Omental fat pad (tissue), 4 donors: Measurements from ENCODE around the gene IGSF9B. TPM values are rescaled to one million over a fixed set of nuclear protein-coding genes. Genes with fewer than 3 reads are reported as not detected.

ENCODE experiments used
- ATAC-seq: fragments of 150-250 bp; one replicate; pipeline ENCODE4 v1.9.1; 2016; ENCODE audit warnings: mild to moderate bottlenecking, moderate library complexity; ENCODE audit not compliant: low FRiP score
- DNase-seq: peaks from one replicate; pipeline ENCODE4 v3.0.0-alpha.2; 2019; ENCODE audit warnings: low spot score
- total RNA-seq, 4 donors: library from RNA; depleted of rRNA; stranded (reverse); fragments of >200 nt; gene quantifications; one replicate each; pipeline ENCODE4 v1.1.0, GENCODE V29; 2016
- TF ChIP-seq, protein P1 (sequence below), 3 donors: fragments of 450-650 bp; IDR thresholded peaks; one replicate each; pipeline ENCODE4 v1.5.1; 2016 to 2017; ENCODE audit warnings: antibody characterized with exemption in 3 of 3, mild to moderate bottlenecking in 3 of 3, moderate library complexity in 2 of 3

The IGSF9B gene
- total RNA-seq, 4 donors from 2014 or later = 2.0 to 29.7 (median 6.6) TPM

DNA sequence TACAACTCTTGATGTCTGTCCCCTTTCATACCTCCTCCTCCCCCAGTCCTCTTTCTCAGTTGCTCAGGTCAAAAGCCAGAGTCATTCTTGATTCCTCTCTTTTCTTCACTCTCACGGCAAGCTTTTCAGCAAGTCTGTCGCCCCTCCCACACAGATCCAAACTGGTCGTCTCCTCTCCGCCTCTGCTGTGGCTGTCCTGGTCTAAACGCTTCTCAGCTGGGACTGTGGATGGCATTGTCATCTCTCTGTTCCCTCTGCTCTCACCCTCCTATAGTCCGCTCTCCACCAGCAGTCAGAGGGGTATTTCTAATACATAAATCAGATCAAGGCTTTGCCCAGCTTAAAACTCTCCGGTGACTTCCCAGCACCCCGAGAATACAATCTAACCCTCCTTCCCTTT, 64.6 kb downstream of the IGSF9B start:
- TF ChIP-seq, protein P1, sequence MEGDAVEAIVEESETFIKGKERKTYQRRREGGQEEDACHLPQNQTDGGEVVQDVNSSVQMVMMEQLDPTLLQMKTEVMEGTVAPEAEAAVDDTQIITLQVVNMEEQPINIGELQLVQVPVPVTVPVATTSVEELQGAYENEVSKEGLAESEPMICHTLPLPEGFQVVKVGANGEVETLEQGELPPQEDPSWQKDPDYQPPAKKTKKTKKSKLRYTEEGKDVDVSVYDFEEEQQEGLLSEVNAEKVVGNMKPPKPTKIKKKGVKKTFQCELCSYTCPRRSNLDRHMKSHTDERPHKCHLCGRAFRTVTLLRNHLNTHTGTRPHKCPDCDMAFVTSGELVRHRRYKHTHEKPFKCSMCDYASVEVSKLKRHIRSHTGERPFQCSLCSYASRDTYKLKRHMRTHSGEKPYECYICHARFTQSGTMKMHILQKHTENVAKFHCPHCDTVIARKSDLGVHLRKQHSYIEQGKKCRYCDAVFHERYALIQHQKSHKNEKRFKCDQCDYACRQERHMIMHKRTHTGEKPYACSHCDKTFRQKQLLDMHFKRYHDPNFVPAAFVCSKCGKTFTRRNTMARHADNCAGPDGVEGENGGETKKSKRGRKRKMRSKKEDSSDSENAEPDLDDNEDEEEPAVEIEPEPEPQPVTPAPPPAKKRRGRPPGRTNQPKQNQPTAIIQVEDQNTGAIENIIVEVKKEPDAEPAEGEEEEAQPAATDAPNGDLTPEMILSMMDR (IDR thresholded peaks at IDR 0.05) = no peak
- no peak for ATAC-seq
- DNase-seq = no peak

DNA sequence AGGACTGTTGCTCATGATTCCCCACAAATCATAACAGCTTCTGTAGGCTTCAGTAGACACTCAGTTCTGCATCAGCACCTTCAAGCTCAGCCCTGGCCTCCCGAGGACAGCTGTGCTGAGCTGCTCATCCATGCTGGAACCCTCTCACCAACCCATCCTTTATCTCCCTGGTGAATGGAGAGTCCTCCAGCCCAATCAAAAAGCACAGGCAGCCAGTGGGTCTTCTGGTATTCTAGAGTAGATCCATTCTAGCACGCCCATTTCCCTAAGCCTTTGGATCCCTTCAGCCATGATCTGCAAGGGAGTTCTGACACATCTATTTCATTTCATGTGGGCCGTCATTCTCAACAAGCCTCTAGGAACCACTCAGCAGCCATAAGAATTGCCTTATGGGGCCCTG, 66.9 kb downstream of the IGSF9B start:
- TF ChIP-seq, protein P1 (IDR thresholded peaks at IDR 0.05) = no peak
- no peak for ATAC-seq
- DNase-seq = no peak

GRCh38 chr11:133889188-133889587, 67.6 kb downstream of the IGSF9B start:
- DNase-seq = no peak
- no peak for ATAC-seq
- TF ChIP-seq, protein P1 (IDR thresholded peaks at IDR 0.05) = no peak

DNA sequence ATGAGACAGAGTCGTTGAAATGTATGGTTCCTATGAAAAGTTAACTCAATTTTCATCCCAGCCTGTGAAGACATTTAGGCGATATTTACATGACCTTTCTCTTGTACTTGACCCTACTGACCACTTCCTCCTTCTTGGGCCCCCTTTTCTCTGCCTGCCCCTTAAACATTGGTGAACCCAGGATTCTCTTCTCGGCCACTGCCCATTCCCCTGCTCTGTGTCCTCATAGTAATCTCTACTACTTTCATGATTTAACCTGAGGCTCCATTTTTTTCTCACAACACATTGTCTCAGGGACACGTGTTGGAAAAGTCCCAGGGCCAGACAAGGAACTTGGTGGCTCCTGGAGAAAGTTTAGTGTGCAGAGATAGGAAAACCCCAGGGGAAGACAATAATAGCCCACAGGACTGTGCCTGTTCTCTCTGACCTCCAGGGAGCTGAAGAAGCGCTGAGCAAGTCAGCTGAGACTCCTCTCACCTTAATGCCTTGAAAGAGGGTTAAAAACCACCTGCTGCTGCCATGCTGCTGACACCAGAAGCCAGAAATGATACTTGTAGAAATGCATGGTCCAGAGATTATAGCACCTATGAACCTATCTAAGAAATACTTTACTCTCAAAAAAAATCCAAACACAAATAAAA, 69.0 kb downstream of the IGSF9B start:
- no peak for DNase-seq
- TF ChIP-seq, protein P1 (IDR thresholded peaks at IDR 0.05) = no peak
- no peak for ATAC-seq

GRCh38 chr11:133886029-133886428, 70.7 kb downstream of the IGSF9B start:
- ATAC-seq = no peak
- TF ChIP-seq, protein P1 (IDR thresholded peaks at IDR 0.05) = no peak
- DNase-seq = no peak

- TF ChIP-seq, protein P1 (IDR thresholded peaks at IDR 0.05) = no peak
- ATAC-seq = no peak
- DNase-seq = no peak
Measured at GRCh38 chr11:133872160-133872559, 84.6 kb downstream of the IGSF9B start.

- TF ChIP-seq, protein P1 (IDR thresholded peaks at IDR 0.05) = no peak
- ATAC-seq (no peak), DNase-seq (no peak)
Measured at GRCh38 chr11:133867456-133867855, 89.3 kb downstream of the IGSF9B start.
